Measurements from ENCODE around the gene ARID1B.

- TF ChIP-seq, protein P1, sequence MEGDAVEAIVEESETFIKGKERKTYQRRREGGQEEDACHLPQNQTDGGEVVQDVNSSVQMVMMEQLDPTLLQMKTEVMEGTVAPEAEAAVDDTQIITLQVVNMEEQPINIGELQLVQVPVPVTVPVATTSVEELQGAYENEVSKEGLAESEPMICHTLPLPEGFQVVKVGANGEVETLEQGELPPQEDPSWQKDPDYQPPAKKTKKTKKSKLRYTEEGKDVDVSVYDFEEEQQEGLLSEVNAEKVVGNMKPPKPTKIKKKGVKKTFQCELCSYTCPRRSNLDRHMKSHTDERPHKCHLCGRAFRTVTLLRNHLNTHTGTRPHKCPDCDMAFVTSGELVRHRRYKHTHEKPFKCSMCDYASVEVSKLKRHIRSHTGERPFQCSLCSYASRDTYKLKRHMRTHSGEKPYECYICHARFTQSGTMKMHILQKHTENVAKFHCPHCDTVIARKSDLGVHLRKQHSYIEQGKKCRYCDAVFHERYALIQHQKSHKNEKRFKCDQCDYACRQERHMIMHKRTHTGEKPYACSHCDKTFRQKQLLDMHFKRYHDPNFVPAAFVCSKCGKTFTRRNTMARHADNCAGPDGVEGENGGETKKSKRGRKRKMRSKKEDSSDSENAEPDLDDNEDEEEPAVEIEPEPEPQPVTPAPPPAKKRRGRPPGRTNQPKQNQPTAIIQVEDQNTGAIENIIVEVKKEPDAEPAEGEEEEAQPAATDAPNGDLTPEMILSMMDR (IDR thresholded peaks at IDR 0.05) = no peak
- no peak for TF ChIP-seq POLR2A (IDR thresholded peaks at IDR 0.05)
Measured at GRCh38 chr6:156839129-156839528, 62.0 kb downstream of the ARID1B start.
